Keratinocyte (primary cell): ENCODE measurements around the gene ZBTB4. TPM values are rescaled to one million over a fixed set of nuclear protein-coding genes. Genes with fewer than 3 reads are reported as not detected.

ENCODE experiments used
- DNase-seq: peaks from one replicate; pipeline ENCODE4 v3.0.0-alpha.2; 2011; ENCODE audit warnings: low read depth, missing footprints, low spot score
- FAIRE-seq: peaks from 2 replicates; lab custom pipeline; 2011; peaks lifted over from hg19 to GRCh38; lab: Jason Lieb, UNC
- H2AFZ ChIP-seq: 2 replicates; pipeline ENCODE4 v1.6.0; 2012; ENCODE audit warnings: low read length, control low read depth, inconsistent platforms; ENCODE audit not compliant: control insufficient read depth
- H3K27ac ChIP-seq: 2 replicates; pipeline ENCODE4 v1.5.1; 2011; ENCODE audit warnings: low read length; ENCODE audit not compliant: control insufficient read depth, insufficient read depth
- H3K27me3 ChIP-seq: 3 replicates; pipeline ENCODE4 v1.6.0; 2011; ENCODE audit warnings: low read length; ENCODE audit not compliant: control insufficient read depth, insufficient read depth; ENCODE audit errors: extremely low read depth
- H3K36me3 ChIP-seq, 2 experiments: 2 replicates in 1 of 2; 3 replicates in 1 of 2; pipeline ENCODE4 v1.5.1; 2011; ENCODE audit warnings: low read length in 2 of 2, mild to moderate bottlenecking in 1 of 2; ENCODE audit not compliant: control insufficient read depth in 2 of 2, insufficient read depth in 2 of 2; ENCODE audit errors: extremely low read depth in 1 of 2
- H3K4me1 ChIP-seq: 3 replicates; pipeline ENCODE4 v1.5.1; 2011; ENCODE audit warnings: low read length; ENCODE audit not compliant: control insufficient read depth, insufficient read depth; ENCODE audit errors: extremely low read depth
- H3K4me2 ChIP-seq: 3 replicates; pipeline ENCODE4 v1.6.0; 2011; ENCODE audit warnings: low read depth, low read length; ENCODE audit not compliant: control insufficient read depth, insufficient read depth; ENCODE audit errors: extremely low read depth
- H3K4me3 ChIP-seq, 3 experiments: fragments of 200-600 bp in 1 of 3; sonication (generic) in 1 of 3; 2 replicates in 2 of 3; 3 replicates in 1 of 3; pipeline ENCODE4 v1.5.1; 2011 to 2016; ENCODE audit warnings: low read length in 3 of 3, mild to moderate bottlenecking in 3 of 3, control low read depth in 2 of 3, inconsistent platforms in 1 of 3, low read depth in 1 of 3, mixed read lengths in 1 of 3, mixed run types in 1 of 3, moderate library complexity in 1 of 3; ENCODE audit not compliant: control insufficient read depth in 2 of 3, insufficient read depth in 2 of 3; ENCODE audit errors: extremely low read depth in 1 of 3
- H3K79me2 ChIP-seq: 2 replicates; pipeline ENCODE4 v1.6.0; 2012; ENCODE audit warnings: low read length; ENCODE audit not compliant: control insufficient read depth, insufficient read depth
- H3K9ac ChIP-seq: 3 replicates; pipeline ENCODE4 v1.6.0; 2011; ENCODE audit warnings: low read length; ENCODE audit not compliant: control insufficient read depth, insufficient read depth; ENCODE audit errors: extremely low read depth
- H3K9me1 ChIP-seq: 3 replicates; pipeline ENCODE4 v1.6.0; 2011; ENCODE audit warnings: low read length; ENCODE audit not compliant: control insufficient read depth, insufficient read depth; ENCODE audit errors: extremely low read depth
- H3K9me3 ChIP-seq: 2 replicates; pipeline ENCODE4 v1.5.1; 2012; ENCODE audit warnings: low read depth, low read length; ENCODE audit not compliant: control insufficient read depth
- H4K20me1 ChIP-seq: 3 replicates; pipeline ENCODE4 v1.6.0; 2011; ENCODE audit warnings: low read length; ENCODE audit not compliant: control insufficient read depth, insufficient read depth; ENCODE audit errors: extremely low read depth
- EZH2 ChIP-seq: IDR thresholded peaks from one replicate; pipeline ENCODE4 v1.6.1; 2012; ENCODE audit warnings: inconsistent platforms, mild to moderate bottlenecking, low read length, moderate library complexity
- dilution Hi-C: fragments of 300-500 bp; cut with MboI; formaldehyde crosslinking; loops from one replicate; pipeline ENCODE4 v1.7.0; 2020; ENCODE audit warnings: low sequenced_read_pairs; ENCODE audit not compliant: extremely low pct_ligation_motif_present
- polyA plus RNA-seq, 5 experiments: library from polyadenylated mRNA; depleted of rRNA in 3 of 5; stranded (reverse) in 3 of 5; stranded (forward) in 1 of 5; unstranded in 1 of 5; fragments of >200 nt; gene quantifications; 1 replicate in 1 of 5; 2 replicates in 3 of 5; 3 replicates in 1 of 5; pipeline versions ENCODE4 v1.2.1 to v1.2.3, GENCODE V29; 2011 to 2012; ENCODE audit warnings: missing spikeins in 2 of 5, low read depth in 1 of 5, low replicate concordance in 1 of 5
- TF ChIP-seq, protein P1 (sequence below), 3 experiments: IDR thresholded peaks in 1 of 3; conservative IDR thresholded peaks in 1 of 3; optimal IDR thresholded peaks in 1 of 3; 2 replicates in 2 of 3; 3 replicates in 1 of 3; pipeline versions ENCODE3 to v1.5.1; 2011; ENCODE audit warnings: low read length in 3 of 3, mild to moderate bottlenecking in 3 of 3, moderate library complexity in 2 of 3, control low read depth in 1 of 3, inconsistent platforms in 1 of 3; ENCODE audit not compliant: insufficient read depth in 2 of 3; ENCODE audit errors: extremely low read depth in 1 of 3

ZBTB4 gene
- polyA plus RNA-seq, 1 donor (not counting 4 experiments of a cell fraction or from before 2014, with no cell fraction given): 20.9 TPM

DNA sequence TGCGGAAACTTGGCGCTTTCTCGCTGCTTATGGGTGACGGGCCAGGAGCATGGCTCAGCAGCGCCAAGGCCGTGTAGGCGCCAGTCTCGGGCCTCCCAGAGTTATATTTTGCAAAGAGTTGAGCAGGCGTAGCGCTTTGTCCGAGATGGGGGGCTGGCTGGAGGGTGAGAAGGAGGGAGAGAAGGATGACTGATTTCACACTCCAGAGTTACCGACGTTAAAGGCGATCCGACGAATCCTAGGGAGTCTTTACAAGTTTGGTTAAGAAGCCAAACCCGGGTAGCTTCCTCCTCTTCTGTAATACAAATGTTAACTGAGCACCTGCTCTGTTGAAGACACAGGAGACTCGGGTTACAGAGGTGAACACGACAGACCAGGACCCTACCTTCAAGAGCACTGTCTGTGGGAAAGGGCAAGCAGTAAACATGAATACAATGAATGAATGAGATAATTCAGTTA, 5.5 kb upstream of the ZBTB4 start:
- peaks cover 51% of the 10 kb centered on the region for H3K79me2 ChIP-seq
- no peaks in the 10 kb centered on the region for H3K9me1 ChIP-seq
- dilution Hi-C loops: no loop called here
- no peak overlapping the region for H2AFZ ChIP-seq
- H3K9me3 ChIP-seq: no peaks in the 10 kb centered on the region
- TF ChIP-seq EZH2: no peak
- TF ChIP-seq, protein P1, sequence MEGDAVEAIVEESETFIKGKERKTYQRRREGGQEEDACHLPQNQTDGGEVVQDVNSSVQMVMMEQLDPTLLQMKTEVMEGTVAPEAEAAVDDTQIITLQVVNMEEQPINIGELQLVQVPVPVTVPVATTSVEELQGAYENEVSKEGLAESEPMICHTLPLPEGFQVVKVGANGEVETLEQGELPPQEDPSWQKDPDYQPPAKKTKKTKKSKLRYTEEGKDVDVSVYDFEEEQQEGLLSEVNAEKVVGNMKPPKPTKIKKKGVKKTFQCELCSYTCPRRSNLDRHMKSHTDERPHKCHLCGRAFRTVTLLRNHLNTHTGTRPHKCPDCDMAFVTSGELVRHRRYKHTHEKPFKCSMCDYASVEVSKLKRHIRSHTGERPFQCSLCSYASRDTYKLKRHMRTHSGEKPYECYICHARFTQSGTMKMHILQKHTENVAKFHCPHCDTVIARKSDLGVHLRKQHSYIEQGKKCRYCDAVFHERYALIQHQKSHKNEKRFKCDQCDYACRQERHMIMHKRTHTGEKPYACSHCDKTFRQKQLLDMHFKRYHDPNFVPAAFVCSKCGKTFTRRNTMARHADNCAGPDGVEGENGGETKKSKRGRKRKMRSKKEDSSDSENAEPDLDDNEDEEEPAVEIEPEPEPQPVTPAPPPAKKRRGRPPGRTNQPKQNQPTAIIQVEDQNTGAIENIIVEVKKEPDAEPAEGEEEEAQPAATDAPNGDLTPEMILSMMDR (optimal IDR thresholded peaks at IDR 0.05 in 1 of 3, IDR thresholded peaks at IDR 0.05 in 1 of 3, conservative IDR thresholded peaks at IDR 0.05 in 1 of 3; ENCODE audit: extremely low read depth in 1 of 3, insufficient read depth in 2 of 3, low read length in 3 of 3): peak in 1 of 3 experiments; percentile 5
- no peak for FAIRE-seq
- H3K27me3 ChIP-seq: no peaks in the 10 kb centered on the region
- peak overlapping the region; percentile 74 for H3K27ac ChIP-seq
- no peak for DNase-seq
- peak overlapping the region; percentile 98 for H3K9ac ChIP-seq
- H3K4me3 ChIP-seq: peak overlapping the region; percentile 77 to 86 (median 83)
- H4K20me1 ChIP-seq: peaks cover 13% of the 10 kb centered on the region
- H3K4me2 ChIP-seq: peak overlapping the region; percentile 100
- H3K36me3 ChIP-seq: peaks cover 0 to 1% of the 10 kb centered on the region in 2 experiments
- H3K4me1 ChIP-seq: peaks cover 28% of the 10 kb centered on the region

DNA sequence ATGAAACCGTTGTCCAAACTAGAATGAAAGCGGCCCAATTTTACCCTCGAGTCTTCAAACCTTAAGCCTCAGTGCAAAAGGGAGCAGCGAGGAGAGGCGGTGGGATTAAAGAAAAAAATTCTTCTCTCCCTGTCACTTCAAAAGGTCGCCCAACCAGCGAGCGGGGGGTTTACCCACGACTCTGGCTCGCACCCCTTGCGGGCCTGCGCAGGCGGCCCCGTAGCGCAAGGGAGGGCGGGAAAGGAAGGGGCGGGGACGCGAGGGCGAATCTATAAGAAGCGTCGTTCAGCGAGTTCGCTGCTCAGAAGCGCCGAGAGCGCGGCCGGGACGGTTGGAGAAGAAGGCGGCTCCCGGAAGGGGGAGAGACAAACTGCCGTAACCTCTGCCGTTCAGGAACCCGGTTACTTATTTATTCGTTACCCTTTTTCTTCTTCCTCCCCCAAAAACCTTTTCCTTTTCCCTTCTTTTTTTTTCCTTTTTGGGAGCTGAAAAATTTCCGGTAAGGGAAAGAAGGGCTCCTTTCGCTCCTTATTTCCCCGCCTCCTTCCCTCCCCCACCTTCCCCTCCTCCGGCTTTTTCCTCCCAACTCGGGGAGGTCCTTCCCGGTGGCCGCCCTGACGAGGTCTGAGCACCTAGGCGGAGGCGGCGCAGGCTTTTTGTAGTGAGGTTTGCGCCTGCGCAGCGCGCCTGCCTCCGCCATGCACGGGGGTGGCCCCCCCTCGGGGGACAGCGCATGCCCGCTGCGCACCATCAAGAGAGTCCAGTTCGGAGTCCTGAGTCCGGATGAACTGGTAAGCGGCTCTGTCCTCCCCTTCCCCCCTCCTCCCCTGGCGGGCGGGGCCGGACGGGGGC, 4.9 kb upstream of the ZBTB4 start, which contains the start of gene POLR2A:
Gene POLR2A (plus strand): TSS at position 300 of the 852 bp plus-strand sequence.
- no peaks in the 10 kb centered on the region for H3K27me3 ChIP-seq
- DNase-seq: peak; percentile 90
- dilution Hi-C loops: no loop called here
- H4K20me1 ChIP-seq: peaks cover 9% of the 10 kb centered on the region
- H3K79me2 ChIP-seq: peaks cover 49% of the 10 kb centered on the region
- FAIRE-seq: peak; percentile 13
- H2AFZ ChIP-seq: peak within 1 kb of the TSS; percentile 93
- no peaks in the 10 kb centered on the region for H3K9me3 ChIP-seq
- TF ChIP-seq, protein P1 (optimal IDR thresholded peaks at IDR 0.05 in 1 of 3, IDR thresholded peaks at IDR 0.05 in 1 of 3, conservative IDR thresholded peaks at IDR 0.05 in 1 of 3; ENCODE audit: extremely low read depth in 1 of 3, insufficient read depth in 2 of 3, low read length in 3 of 3): no peak
- no peak for TF ChIP-seq EZH2
- H3K27ac ChIP-seq: peak within 1 kb of the TSS; percentile 98
- no peaks in the 10 kb centered on the region for H3K9me1 ChIP-seq
- peaks cover 32% of the 10 kb centered on the region for H3K4me1 ChIP-seq
- H3K36me3 ChIP-seq: peaks cover 0 to 1% of the 10 kb centered on the region in 2 experiments
- peak within 1 kb of the TSS; percentile 100 for H3K4me2 ChIP-seq
- peak within 1 kb of the TSS; percentile 77 to 91 (median 90) for H3K4me3 ChIP-seq
- peak within 1 kb of the TSS; percentile 98 for H3K9ac ChIP-seq
